B cell (primary cell): Measurements from ENCODE around the gene PLGRKT. TPM values are rescaled to one million over a fixed set of nuclear protein-coding genes. Genes with fewer than 3 reads are reported as not detected.

Source experiments
- ATAC-seq: fragments of 200-7000 bp; cut with Tn5 transposase; one replicate; pipeline ENCODE4 v1.10.0; 2021; ENCODE audit warnings: low read depth, mild to moderate bottlenecking, moderate number of reproducible peaks, moderate library complexity
- CTCF ChIA-PET: fragments of 350-600 bp; sonication (Branson Sonifier 250); formaldehyde crosslinking; loops from one replicate; lab custom pipeline; 2021; ENCODE audit warnings: antibody characterized with exemption, inconsistent platforms; lab: Charles Lee
- POLR2A ChIA-PET: fragments of 350-600 bp; sonication (Branson Sonifier 250); formaldehyde crosslinking; loops from one replicate; lab custom pipeline; 2021; ENCODE audit warnings: antibody characterized with exemption; lab: Charles Lee
- DNase-seq: peaks from one replicate; pipeline ENCODE4 v3.0.0; 2013
- H2AFZ ChIP-seq: 2 replicates; pipeline ENCODE4 v1.6.1; 2012; ENCODE audit warnings: mild to moderate bottlenecking, low read depth, low read length; ENCODE audit not compliant: insufficient read depth, poor library complexity, severe bottlenecking
- H3K27ac ChIP-seq, 2 donors: 1 replicate in 1 of 2; 2 replicates in 1 of 2; pipeline ENCODE4 v1.5.1; 2012 to 2013; ENCODE audit warnings: low read length in 2 of 2, mild to moderate bottlenecking in 2 of 2, moderate library complexity in 1 of 2
- H3K27me3 ChIP-seq, 4 experiments: fragments of 200-600 bp in 1 of 4; sonication (generic) in 1 of 4; replicated peaks in 1 of 4; 1 replicate in 2 of 4; 2 replicates in 2 of 4; pipeline versions ENCODE4 v1.6.1 to v1.7.0; 2013 to 2016; ENCODE audit warnings: low read length in 3 of 4, mild to moderate bottlenecking in 2 of 4, mixed read lengths in 1 of 4, moderate library complexity in 1 of 4; ENCODE audit not compliant: insufficient read depth in 4 of 4, control insufficient read depth in 3 of 4; ENCODE audit errors: control extremely low read depth in 1 of 4
- H3K36me3 ChIP-seq, 2 experiments: replicated peaks in 1 of 2; 1 replicate in 1 of 2; 2 replicates in 1 of 2; pipeline versions ENCODE4 v1.6.1 to v1.7.1; 2013; ENCODE audit warnings: low read length in 1 of 2; ENCODE audit not compliant: insufficient read depth in 2 of 2, control insufficient read depth in 1 of 2; ENCODE audit errors: control extremely low read depth in 1 of 2, extremely low read depth in 1 of 2
- H3K4me1 ChIP-seq, 2 donors: fragments of 200-600 bp in 1 of 2; sonication (generic) in 1 of 2; 1 replicate in 1 of 2; 2 replicates in 1 of 2; pipeline versions ENCODE4 v1.5.1 to v1.6.1; 2013 to 2017; ENCODE audit warnings: low read length in 2 of 2; ENCODE audit not compliant: control insufficient read depth in 2 of 2, insufficient read depth in 2 of 2
- H3K4me2 ChIP-seq: replicated peaks from 2 replicates; pipeline ENCODE3; 2012; ENCODE audit warnings: mild to moderate bottlenecking, low read depth, low read length; ENCODE audit not compliant: poor library complexity, severe bottlenecking
- H3K4me3 ChIP-seq, 5 experiments: fragments of 200-600 bp in 1 of 5; sonication (generic) in 1 of 5; 1 replicate in 3 of 5; 2 replicates in 2 of 5; pipeline versions ENCODE4 v1.5.1 to v1.7.0; 2011 to 2016; ENCODE audit warnings: low read length in 4 of 5, mild to moderate bottlenecking in 4 of 5, low read depth in 2 of 5, control low read depth in 1 of 5, moderate library complexity in 1 of 5; ENCODE audit not compliant: insufficient read depth in 1 of 5; ENCODE audit errors: control extremely low read depth in 1 of 5, extremely low read depth in 1 of 5
- H3K79me2 ChIP-seq: fragments of 200-600 bp; sonication (generic); one replicate; pipeline ENCODE4 v1.6.0; 2016; ENCODE audit warnings: low read length; ENCODE audit not compliant: control insufficient read depth, insufficient read depth
- H3K9ac ChIP-seq: fragments of 200-600 bp; sonication (generic); 2 replicates; pipeline ENCODE4 v1.6.1; 2017; ENCODE audit warnings: mild to moderate bottlenecking, low read length, moderate library complexity
- H3K9me3 ChIP-seq, 3 donors: one replicate each; pipeline versions ENCODE4 v1.6.1 to v1.7.1; 2013; ENCODE audit warnings: low read length in 2 of 3; ENCODE audit not compliant: control insufficient read depth in 2 of 3, insufficient read depth in 1 of 3; ENCODE audit errors: control extremely low read depth in 1 of 3
- H4K20me1 ChIP-seq: 2 replicates; pipeline ENCODE4 v1.6.0; 2012; ENCODE audit warnings: mild to moderate bottlenecking, low read length; ENCODE audit not compliant: insufficient read depth, control insufficient read depth, poor library complexity, severe bottlenecking
- H3K27ac Mint-ChIP-seq: one replicate; pipeline ENCODE4 v1.8.0; 2021; ENCODE audit warnings: mixed read lengths
- H3K27me3 Mint-ChIP-seq: one replicate; pipeline ENCODE4 v1.8.0; 2021; ENCODE audit warnings: mixed read lengths
- H3K4me1 Mint-ChIP-seq: one replicate; pipeline ENCODE4 v1.8.0; 2021; ENCODE audit warnings: mixed read lengths
- H3K4me3 Mint-ChIP-seq: one replicate; pipeline ENCODE4 v1.8.0; 2021; ENCODE audit warnings: mixed read lengths
- H3K9me3 Mint-ChIP-seq: one replicate; pipeline ENCODE4 v1.8.0; 2022; ENCODE audit warnings: mixed read lengths; ENCODE audit not compliant: insufficient read depth
- EZH2 ChIP-seq: IDR thresholded peaks from 2 replicates; pipeline ENCODE4 v1.6.1; 2012; ENCODE audit warnings: borderline replicate concordance, low read depth, mild to moderate bottlenecking, moderate library complexity, low read length; ENCODE audit not compliant: insufficient read depth, poor library complexity, severe bottlenecking
- whole genome bisulfite sequencing: methylation state at CpG from one replicate; pipeline ENCODE4 v1.1.5; 2013; ENCODE audit warnings: missing lambda C conversion rate; ENCODE audit not compliant: insufficient coverage; 5-methylcytosine and 5-hydroxymethylcytosine counted together
- intact Hi-C: fragments of 100-400 bp; cut with micrococcal nuclease; formaldehyde crosslinking; loops from one replicate; pipeline ENCODE4 v1.10.0; 2022
- polyA plus RNA-seq: library from polyadenylated mRNA; depleted of rRNA; stranded (reverse); fragments of >200 nt; gene quantifications from 2 replicates; pipeline ENCODE4 v1.2.3, GENCODE V29; 2012
- total RNA-seq, 2 donors: library from RNA; stranded (reverse); fragments of 120-200 nt in 1 of 2; gene quantifications; 1 replicate in 1 of 2; 2 replicates in 1 of 2; pipeline versions ENCODE4 v1.2.3 to v1.2.4, GENCODE V29; 2013 to 2022
- TF ChIP-seq, protein P1 (sequence below): fragments of 200-600 bp; IDR thresholded peaks from one replicate; pipeline ENCODE4 v1.8.0; 2022; ENCODE audit warnings: antibody characterized with exemption, mild to moderate bottlenecking

Gene PLGRKT
- total and polyA plus RNA-seq, 2 donors (not counting 1 experiment from before 2014, with no cell fraction given), result 8.4 to 11.0 TPM

DNA sequence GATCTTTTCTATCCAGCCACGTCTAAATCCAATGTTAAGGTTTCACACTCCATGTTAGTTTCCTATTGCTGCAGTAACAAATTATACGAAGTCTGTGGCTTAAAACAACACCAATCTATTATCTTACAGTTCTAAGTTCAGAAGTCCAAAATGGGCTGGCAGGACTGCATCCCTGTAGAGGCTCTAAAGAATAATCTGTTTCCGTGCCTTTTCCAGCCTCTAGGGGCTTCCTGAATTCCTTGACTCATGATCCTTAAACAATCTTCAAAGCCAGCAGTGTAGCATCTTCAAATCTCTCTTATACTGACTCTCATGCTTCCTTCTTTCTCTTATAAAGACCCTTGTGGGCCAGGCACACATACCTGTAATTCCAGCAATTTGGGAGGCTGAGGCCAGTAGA, 6.8 kb downstream of the PLGRKT start:
- H3K27me3 ChIP-seq, result no peaks in the 10 kb centered on the region
- no peak overlapping the region for H3K4me2 ChIP-seq
- WGBS, result 97% methylated on average over 3 of the region's 3 CpGs
- H3K4me3 ChIP-seq, result no peak overlapping the region
- Mint-ChIP-seq H3K4me3 (no peak overlapping the region), H3K27me3 (no peaks in the 10 kb centered on the region), H3K9me3 (no peaks in the 10 kb centered on the region), H3K4me1 (no peaks in the 10 kb centered on the region), H3K27ac (no peak overlapping the region)
- intact Hi-C loops, result no loop called here
- H3K36me3 ChIP-seq, result peaks cover 6 to 10% of the 10 kb centered on the region in 2 experiments
- no peak for ATAC-seq
- TF ChIP-seq, protein P1, sequence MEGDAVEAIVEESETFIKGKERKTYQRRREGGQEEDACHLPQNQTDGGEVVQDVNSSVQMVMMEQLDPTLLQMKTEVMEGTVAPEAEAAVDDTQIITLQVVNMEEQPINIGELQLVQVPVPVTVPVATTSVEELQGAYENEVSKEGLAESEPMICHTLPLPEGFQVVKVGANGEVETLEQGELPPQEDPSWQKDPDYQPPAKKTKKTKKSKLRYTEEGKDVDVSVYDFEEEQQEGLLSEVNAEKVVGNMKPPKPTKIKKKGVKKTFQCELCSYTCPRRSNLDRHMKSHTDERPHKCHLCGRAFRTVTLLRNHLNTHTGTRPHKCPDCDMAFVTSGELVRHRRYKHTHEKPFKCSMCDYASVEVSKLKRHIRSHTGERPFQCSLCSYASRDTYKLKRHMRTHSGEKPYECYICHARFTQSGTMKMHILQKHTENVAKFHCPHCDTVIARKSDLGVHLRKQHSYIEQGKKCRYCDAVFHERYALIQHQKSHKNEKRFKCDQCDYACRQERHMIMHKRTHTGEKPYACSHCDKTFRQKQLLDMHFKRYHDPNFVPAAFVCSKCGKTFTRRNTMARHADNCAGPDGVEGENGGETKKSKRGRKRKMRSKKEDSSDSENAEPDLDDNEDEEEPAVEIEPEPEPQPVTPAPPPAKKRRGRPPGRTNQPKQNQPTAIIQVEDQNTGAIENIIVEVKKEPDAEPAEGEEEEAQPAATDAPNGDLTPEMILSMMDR, result no peak
- no peak for TF ChIP-seq EZH2
- no peak for DNase-seq
- H3K79me2 ChIP-seq, result peaks cover 7% of the 10 kb centered on the region
- no peak overlapping the region for H3K9ac ChIP-seq
- H3K27ac ChIP-seq, result no peak overlapping the region
- H3K4me1 ChIP-seq, result no peaks in the 10 kb centered on the region
- no peaks in the 10 kb centered on the region for H3K9me3 ChIP-seq
- CTCF ChIA-PET, result no interaction called here
- no peaks in the 10 kb centered on the region for H4K20me1 ChIP-seq
- POLR2A ChIA-PET, result no interaction called here
- no peak overlapping the region for H2AFZ ChIP-seq

DNA sequence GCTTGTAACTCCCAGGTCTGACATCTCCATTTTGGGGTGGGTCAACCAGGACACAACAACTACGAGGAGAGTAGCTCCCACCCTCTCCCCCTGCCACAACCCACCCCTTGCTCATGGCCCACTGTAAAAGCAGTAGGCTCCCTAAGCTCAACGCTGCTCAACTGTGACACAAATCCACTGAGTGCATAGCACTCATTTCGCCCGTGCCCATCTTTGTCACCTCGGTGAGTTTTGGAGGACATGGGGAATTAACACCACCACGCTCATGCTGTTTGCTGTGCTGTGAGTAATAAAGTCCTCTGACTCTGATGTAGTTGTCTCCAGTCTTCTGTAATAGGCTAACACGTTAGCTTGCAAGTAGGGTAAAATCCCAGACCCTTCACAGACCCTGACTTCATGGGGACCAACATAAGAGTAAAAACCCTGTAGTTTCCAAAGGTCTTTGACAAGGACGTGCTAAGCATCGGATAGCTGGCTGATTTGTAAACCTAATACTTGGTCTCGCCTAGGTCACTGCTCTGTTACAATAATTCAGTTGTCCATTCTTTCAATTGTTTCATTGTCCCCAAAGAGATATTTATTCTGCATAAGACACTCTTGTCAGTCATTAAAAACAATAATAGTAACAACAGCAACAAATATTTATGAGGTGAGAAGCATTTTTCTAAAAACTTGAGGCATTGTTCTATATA, 7.7 kb downstream of the PLGRKT start:
- no peaks in the 10 kb centered on the region for H3K4me1 ChIP-seq
- no peaks in the 10 kb centered on the region for H3K27me3 ChIP-seq
- H3K4me2 ChIP-seq, result no peak overlapping the region
- Mint-ChIP-seq H3K27ac (no peak overlapping the region), H3K4me1 (no peaks in the 10 kb centered on the region), H3K9me3 (no peaks in the 10 kb centered on the region), H3K4me3 (no peak overlapping the region), H3K27me3 (no peaks in the 10 kb centered on the region)
- H3K27ac ChIP-seq, result no peak overlapping the region
- no peak for ATAC-seq
- no peak overlapping the region for H2AFZ ChIP-seq
- ChIA-PET POLR2A (no interaction called here), CTCF (interaction anchor here (1.1 to 2.3 kb wide), 3 partner anchors 12 to 668 kb away, joined by 3 to 8 read pairs (median 4); no protein-coding TSS in a partner anchor)
- H3K9me3 ChIP-seq, result no peaks in the 10 kb centered on the region
- intact Hi-C loops, result no loop called here
- H4K20me1 ChIP-seq, result no peaks in the 10 kb centered on the region
- H3K9ac ChIP-seq, result no peak overlapping the region
- H3K79me2 ChIP-seq, result peaks cover 3% of the 10 kb centered on the region
- 87% methylated on average over 9 of the region's 10 CpGs for WGBS
- TF ChIP-seq, protein P1, result no peak
- TF ChIP-seq EZH2, result no peak
- H3K36me3 ChIP-seq, result peaks cover 4 to 6% of the 10 kb centered on the region in 2 experiments
- no peak overlapping the region for H3K4me3 ChIP-seq
- no peak for DNase-seq
